ENCODE results near the gene SGF29. TPM values are rescaled to one million over a fixed set of nuclear protein-coding genes. Genes with fewer than 3 reads are reported as not detected.

SGF29 gene
- polyA plus RNA-seq, 1 donor, result 17.5 TPM

Other genes starting within 250 kb of the SGF29 start
- gene NPIPB6, start 190.4 kb upstream of the SGF29 start, polyA plus RNA-seq (ENCODE audit: insufficient read length), result 2.0 TPM
- gene EIF3CL, start 150.1 kb upstream of the SGF29 start, polyA plus RNA-seq (ENCODE audit: insufficient read length), result 48.4 TPM
- 0.46 TPM for gene NPIPB7, start 81.6 kb upstream of the SGF29 start, polyA plus RNA-seq (ENCODE audit: insufficient read length)
- gene CLN3, start 61.8 kb upstream of the SGF29 start, polyA plus RNA-seq (ENCODE audit: insufficient read length), result 11.8 TPM
- 0.67 TPM for gene APOBR, start 59.3 kb upstream of the SGF29 start, polyA plus RNA-seq (ENCODE audit: insufficient read length)
- not detected for gene IL27, start 47.1 kb upstream of the SGF29 start, polyA plus RNA-seq (ENCODE audit: insufficient read length)
- gene NUPR1, start 14.9 kb upstream of the SGF29 start, polyA plus RNA-seq (ENCODE audit: insufficient read length), result 27.9 TPM
- 0.66 TPM for gene SULT1A2, start 43.1 kb downstream of the SGF29 start, polyA plus RNA-seq (ENCODE audit: insufficient read length)
- 15.5 TPM for gene SULT1A1, start 56.1 kb downstream of the SGF29 start, polyA plus RNA-seq (ENCODE audit: insufficient read length)
- gene NPIPB8, start 84.1 kb downstream of the SGF29 start, polyA plus RNA-seq (ENCODE audit: insufficient read length), result not detected
- 313 TPM for gene EIF3C, start 157.5 kb downstream of the SGF29 start, polyA plus RNA-seq (ENCODE audit: insufficient read length)
- gene NPIPB9, start 197.9 kb downstream of the SGF29 start, polyA plus RNA-seq (ENCODE audit: insufficient read length), result 0.86 TPM